ES-I3 (cell line): ENCODE results near the gene GALNT16.

ENCODE experiments used
- H3K36me3 ChIP-seq: 2 replicates; pipeline ENCODE4 v1.6.1; 2013; ENCODE audit warnings: mild to moderate bottlenecking, low read length, control low read depth, moderate library complexity; ENCODE audit not compliant: insufficient read depth
- H3K4me1 ChIP-seq: 2 replicates; pipeline ENCODE4 v1.6.1; 2013; ENCODE audit warnings: mild to moderate bottlenecking, control low read depth, low read length; ENCODE audit not compliant: insufficient read depth
- H3K9ac ChIP-seq: 2 replicates; pipeline ENCODE4 v1.6.1; 2013; ENCODE audit warnings: low read depth, mild to moderate bottlenecking, low read length, moderate library complexity
- H3K9me3 ChIP-seq: 2 replicates; pipeline ENCODE4 v1.6.1; 2013; ENCODE audit warnings: mild to moderate bottlenecking, low read length, moderate library complexity; ENCODE audit not compliant: control insufficient read depth, insufficient read depth

The GALNT16 gene

GRCh38 chr14:69337984-69338383, 78.0 kb downstream of the GALNT16 start:
- no peaks in the 10 kb centered on the region for H3K36me3 ChIP-seq
- H3K9ac ChIP-seq: no peak overlapping the region
- H3K4me1 ChIP-seq: 0 out of 2 replicates have a peak, but pooled peaks cover 8% of the 10 kb centered on the region
- H3K9me3 ChIP-seq: no peaks in the 10 kb centered on the region

GRCh38 chr14:69339426-69339825, 79.5 kb downstream of the GALNT16 start:
- H3K9ac ChIP-seq: no peak overlapping the region
- 0 out of 2 replicates have a peak, but pooled peaks cover 8% of the 10 kb centered on the region for H3K4me1 ChIP-seq
- H3K36me3 ChIP-seq: no peaks in the 10 kb centered on the region
- no peaks in the 10 kb centered on the region for H3K9me3 ChIP-seq

DNA sequence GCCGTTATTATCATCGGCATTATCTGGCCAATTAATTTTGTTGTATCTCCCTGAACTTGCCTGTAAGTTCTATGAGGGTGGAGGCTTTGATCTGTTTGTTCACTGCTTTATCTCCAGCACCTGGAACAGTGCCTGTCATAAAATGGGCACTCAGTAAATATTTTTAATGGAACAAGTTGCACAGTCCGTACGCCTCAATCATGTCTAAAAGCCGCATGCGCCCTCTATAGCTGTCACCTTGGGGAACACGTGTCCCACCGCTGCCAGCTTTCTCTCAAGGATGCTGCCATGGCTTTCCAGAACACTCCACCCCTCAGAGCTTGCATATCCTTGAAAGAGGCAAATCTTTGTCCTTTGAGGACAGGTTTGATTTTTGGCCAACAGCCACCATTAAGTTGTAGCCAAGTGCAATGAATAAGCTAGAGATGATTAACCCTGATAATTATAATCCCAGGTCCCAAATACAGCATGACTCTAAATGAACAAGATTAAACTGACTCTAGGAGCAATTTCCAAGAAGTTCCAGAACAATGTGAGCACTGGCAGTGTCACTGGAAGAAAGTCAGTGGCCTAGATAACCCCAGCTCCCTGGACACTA, 83.1 kb downstream of the GALNT16 start:
- H3K36me3 ChIP-seq: no peaks in the 10 kb centered on the region
- peaks cover 9% of the 10 kb centered on the region; the same call in 1 of the 2 replicates for H3K4me1 ChIP-seq
- H3K9me3 ChIP-seq: no peaks in the 10 kb centered on the region
- H3K9ac ChIP-seq: no peak overlapping the region

- Histone ChIP-seq H3K9ac (no peak overlapping the region), H3K36me3 (no peaks in the 10 kb centered on the region), H3K9me3 (no peaks in the 10 kb centered on the region), H3K4me1 (peaks cover 9% of the 10 kb centered on the region; the same call in 1 of the 2 replicates)
These were observed 84.2 kb downstream of the GALNT16 start for GRCh38 chr14:69344171-69344570.

GRCh38 chr14:69345402-69345801, 85.4 kb downstream of the GALNT16 start:
- no peak overlapping the region for H3K9ac ChIP-seq
- H3K9me3 ChIP-seq: no peaks in the 10 kb centered on the region
- no peaks in the 10 kb centered on the region for H3K36me3 ChIP-seq
- peaks cover 9% of the 10 kb centered on the region; the same call in 1 of the 2 replicates for H3K4me1 ChIP-seq

GRCh38 chr14:69346710-69347109, 86.8 kb downstream of the GALNT16 start:
- no peaks in the 10 kb centered on the region for H3K9me3 ChIP-seq
- no peak overlapping the region for H3K9ac ChIP-seq
- H3K4me1 ChIP-seq: peaks cover 11% of the 10 kb centered on the region; the same call in 1 of the 2 replicates
- no peaks in the 10 kb centered on the region for H3K36me3 ChIP-seq

DNA sequence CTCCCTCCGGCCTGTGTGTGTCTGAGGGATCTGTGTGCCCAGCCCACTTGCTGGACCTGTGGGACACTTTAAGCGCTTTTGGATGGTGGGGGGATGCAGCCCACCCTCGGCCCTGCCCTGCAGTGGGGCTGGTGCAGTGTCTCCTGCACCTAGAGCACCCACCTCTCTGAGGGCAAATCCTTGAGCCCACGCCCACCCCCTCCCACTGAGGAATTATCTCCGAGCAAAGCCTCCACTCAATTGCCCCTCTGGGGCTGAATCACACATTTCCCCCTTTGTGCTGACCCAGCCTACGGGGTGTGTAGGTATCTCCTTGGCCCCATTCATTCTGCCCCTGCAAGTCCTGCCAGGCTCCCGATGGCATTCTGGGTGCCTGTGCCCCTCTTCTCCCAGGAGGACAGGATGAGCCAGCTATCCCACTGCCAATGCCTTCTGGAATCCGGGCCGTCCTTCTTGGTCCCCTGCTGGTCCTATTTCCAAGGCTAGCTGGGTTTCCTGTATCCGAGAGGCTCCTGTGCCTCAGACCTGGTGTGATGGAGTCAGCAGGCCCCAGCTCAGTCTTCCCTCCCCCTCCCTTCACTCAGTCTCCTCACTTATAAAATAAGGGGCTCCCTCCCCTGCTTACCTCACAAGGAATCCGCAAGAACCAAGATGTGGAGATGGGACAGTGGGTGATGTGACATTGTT, 89.3 kb downstream of the GALNT16 start:
- H3K9me3 ChIP-seq: no peaks in the 10 kb centered on the region

GRCh38 chr14:69350892-69351291, 90.9 kb downstream of the GALNT16 start:
- Histone ChIP-seq H3K36me3 (no peaks in the 10 kb centered on the region), H3K4me1 (peaks cover 18% of the 10 kb centered on the region; the same call in 1 of the 2 replicates), H3K9ac (no peak overlapping the region), H3K9me3 (no peaks in the 10 kb centered on the region)

More for the DNA sequence above, 89.3 kb downstream of the GALNT16 start:
- Histone ChIP-seq H3K9ac (no peak overlapping the region), H3K4me1 (peaks cover 13% of the 10 kb centered on the region; the same call in 1 of the 2 replicates), H3K36me3 (no peaks in the 10 kb centered on the region)

- Histone ChIP-seq H3K9ac (no peak overlapping the region), H3K4me1 (peaks cover 15% of the 10 kb centered on the region; the same call in 1 of the 2 replicates), H3K9me3 (no peaks in the 10 kb centered on the region), H3K36me3 (no peaks in the 10 kb centered on the region)
These were observed 91.4 kb downstream of the GALNT16 start for GRCh38 chr14:69351385-69351784.

DNA sequence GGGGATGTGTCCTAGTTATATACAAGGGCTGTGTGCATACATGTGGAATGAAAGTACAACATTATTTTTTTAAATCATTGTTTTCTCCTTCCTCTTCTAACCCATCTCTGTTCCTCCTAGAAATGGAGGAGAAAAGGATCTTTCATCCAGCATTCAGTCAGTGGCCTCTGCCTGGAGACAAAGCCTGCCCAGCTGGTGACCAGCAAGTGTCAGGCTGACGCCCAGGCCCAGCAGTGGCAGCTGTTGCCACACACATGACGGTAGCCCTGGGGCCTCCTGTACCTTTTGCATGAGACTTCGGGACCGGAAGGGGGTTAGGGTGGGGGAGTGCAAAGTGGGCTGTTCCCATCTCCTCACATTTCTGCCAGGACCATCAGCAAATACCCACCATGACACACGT, 92.0 kb downstream of the GALNT16 start:
- peaks cover 13% of the 10 kb centered on the region; the same call in 1 of the 2 replicates for H3K4me1 ChIP-seq
- H3K36me3 ChIP-seq: no peaks in the 10 kb centered on the region
- H3K9ac ChIP-seq: no peak overlapping the region
- no peaks in the 10 kb centered on the region for H3K9me3 ChIP-seq

- Histone ChIP-seq H3K9me3 (no peaks in the 10 kb centered on the region), H3K9ac (no peak overlapping the region), H3K36me3 (no peaks in the 10 kb centered on the region), H3K4me1 (peaks cover 9% of the 10 kb centered on the region; the same call in 1 of the 2 replicates)
These were observed 93.2 kb downstream of the GALNT16 start for GRCh38 chr14:69353168-69353567.

DNA sequence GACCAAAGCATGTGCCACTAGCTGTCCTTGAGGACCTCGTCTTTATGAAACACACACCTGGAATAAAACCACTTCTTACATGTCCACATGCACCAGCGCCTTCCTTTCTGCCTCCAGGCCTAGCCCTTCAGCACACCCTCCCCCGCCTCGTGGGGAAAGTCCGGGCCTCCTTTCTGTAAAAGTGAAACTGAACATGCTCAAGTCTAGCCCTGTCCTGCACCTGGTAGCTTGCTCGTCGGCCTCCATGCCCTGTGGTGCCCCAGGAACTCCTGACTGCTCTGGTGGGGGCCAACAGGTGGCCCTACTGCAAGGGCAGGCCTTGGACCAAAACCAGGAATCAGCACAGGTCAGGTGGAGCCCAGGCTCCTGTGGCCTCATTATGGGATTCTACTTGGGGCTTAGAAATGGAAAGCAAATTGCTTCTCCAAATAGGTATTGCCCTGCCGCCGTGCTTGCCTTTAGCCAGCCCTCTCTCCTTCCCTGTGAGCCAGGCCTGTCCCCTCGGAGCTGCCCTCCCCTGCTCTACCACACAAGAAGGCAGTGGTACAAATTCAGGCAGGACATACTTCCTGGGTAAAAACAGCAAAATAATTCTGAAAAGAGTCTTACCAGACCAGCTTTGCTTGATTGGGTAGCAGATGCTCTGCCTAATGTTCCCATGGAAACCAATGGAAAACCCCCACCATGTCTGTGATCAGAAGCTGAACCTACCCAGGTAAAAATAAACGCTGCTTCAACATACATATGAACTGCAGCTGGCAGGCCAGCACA, 94.6 kb downstream of the GALNT16 start:
- H3K9me3 ChIP-seq: no peaks in the 10 kb centered on the region
- H3K36me3 ChIP-seq: no peaks in the 10 kb centered on the region
- H3K4me1 ChIP-seq: peaks cover 9% of the 10 kb centered on the region; the same call in 1 of the 2 replicates
- no peak overlapping the region for H3K9ac ChIP-seq

DNA sequence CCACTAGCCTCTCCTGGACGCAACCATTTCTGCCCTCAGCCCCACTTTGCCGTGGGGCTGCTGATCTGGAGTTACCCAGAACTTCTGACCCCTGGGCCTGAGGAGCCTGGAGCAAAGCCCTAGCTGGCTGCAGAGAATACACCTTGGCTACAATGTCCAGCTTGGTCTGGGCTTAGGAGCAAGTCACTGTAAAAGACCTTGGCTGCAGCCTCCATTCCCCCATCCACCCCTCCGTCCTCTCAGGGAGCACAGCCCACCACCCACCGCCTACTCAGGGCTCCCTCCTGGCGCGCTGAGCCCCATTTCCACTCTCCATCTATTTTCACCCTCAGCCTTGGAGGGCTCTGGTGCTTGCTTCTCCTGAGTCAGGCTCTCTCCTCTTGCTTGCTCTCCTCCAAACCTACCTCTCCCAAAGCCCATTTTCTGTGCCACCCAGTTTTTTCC, 95.2 kb downstream of the GALNT16 start:
- no peaks in the 10 kb centered on the region for H3K9me3 ChIP-seq
- H3K36me3 ChIP-seq: no peaks in the 10 kb centered on the region
- no peak overlapping the region for H3K9ac ChIP-seq
- H3K4me1 ChIP-seq: peaks cover 9% of the 10 kb centered on the region; the same call in 1 of the 2 replicates

GRCh38 chr14:69355607-69356281, 95.8 kb downstream of the GALNT16 start:
- Histone ChIP-seq H3K9me3 (no peaks in the 10 kb centered on the region), H3K36me3 (no peaks in the 10 kb centered on the region), H3K4me1 (peaks cover 9% of the 10 kb centered on the region; the same call in 1 of the 2 replicates), H3K9ac (no peak overlapping the region)
